ENCODE measurements around the gene CERS6. TPM values are rescaled to one million over a fixed set of nuclear protein-coding genes. Genes with fewer than 3 reads are reported as not detected.

CERS6 gene
- total RNA-seq, 4 donors from 2014 or later: 45.0 to 61.2 (median 56.4) TPM

DNA sequence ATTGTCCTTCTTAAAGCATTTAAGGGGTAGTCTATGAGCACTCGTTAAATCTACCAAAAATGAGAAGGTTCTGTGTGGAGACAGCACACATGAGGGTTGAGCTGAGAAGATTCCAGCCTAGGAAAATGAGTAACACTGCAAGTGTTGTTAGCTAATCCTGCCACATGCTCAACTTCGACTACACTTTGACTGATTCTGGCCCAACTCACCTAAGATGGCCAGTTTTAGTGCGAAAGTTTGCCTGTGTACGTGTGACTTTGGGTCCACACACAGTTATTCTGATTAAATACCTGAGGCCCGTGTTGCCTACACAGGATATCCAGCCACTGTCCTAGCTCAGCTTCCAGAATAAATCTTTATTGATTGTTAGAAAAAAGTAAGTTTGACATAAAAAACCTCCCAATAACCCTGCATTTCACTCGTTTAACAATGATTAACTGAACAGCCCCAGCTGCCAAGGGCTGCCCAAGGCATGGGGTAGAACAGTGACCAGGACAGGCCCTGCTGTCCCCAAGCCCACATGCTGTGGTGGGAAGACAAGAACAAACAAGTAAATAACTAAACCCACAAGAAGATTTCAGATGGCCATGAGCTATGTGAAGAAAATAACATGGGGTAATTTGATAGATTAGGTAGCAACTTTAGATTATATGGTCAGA lies 14.7 kb upstream of the CERS6 start:
- H3K4me1 ChIP-seq: peaks cover 0 to 6% (median 0%) of the 10 kb centered on the region in 3 donors
- H3K9me3 ChIP-seq: peaks cover 0 to 3% (median 0%) of the 10 kb centered on the region in 3 donors
- no peak overlapping the region for H3K4me3 ChIP-seq
- H3K36me3 ChIP-seq: no peaks in the 10 kb centered on the region
- H3K27ac ChIP-seq: no peak overlapping the region
- no peak for TF ChIP-seq POLR2A (IDR thresholded peaks at IDR 0.05)
- ATAC-seq: no peak
- no peaks in the 10 kb centered on the region for H3K27me3 ChIP-seq
- WGBS, 2 donors (ENCODE audit: low coverage in 1 of 2): 85 to 93% methylated on average over 4 to 6 of the region's 6 CpGs

DNA sequence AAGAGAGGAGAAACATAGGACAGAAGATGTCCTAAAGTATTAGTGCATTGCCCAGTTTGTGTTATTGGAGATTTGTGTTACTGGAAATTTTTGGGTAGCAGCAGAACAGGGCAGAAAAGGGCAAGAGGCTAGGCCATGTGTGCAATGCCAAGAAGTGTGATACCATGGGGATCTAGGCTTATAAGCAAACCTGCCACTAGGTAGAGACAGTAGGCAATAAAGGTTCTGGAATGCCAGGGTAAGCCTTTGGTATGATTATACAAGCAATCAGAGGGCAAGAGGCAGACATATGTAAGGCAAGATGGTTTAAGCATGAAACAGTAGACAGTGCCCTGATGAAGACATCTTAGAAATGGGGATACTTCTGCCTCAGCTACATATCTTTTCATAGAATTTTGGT lies 12.3 kb upstream of the CERS6 start:
- Histone ChIP-seq H3K9me3 (peaks cover 0 to 3% (median 0%) of the 10 kb centered on the region in 3 donors), H3K4me3 (no peak overlapping the region), H3K36me3 (no peaks in the 10 kb centered on the region), H3K4me1 (peaks cover 0 to 6% (median 0%) of the 10 kb centered on the region in 3 donors), H3K27me3 (no peaks in the 10 kb centered on the region), H3K27ac (no peak overlapping the region)
- no peak for ATAC-seq
- TF ChIP-seq POLR2AphosphoS5 (IDR thresholded peaks at IDR 0.05): no peak
- TF ChIP-seq EP300 (IDR thresholded peaks at IDR 0.05): no peak
- no peak for TF ChIP-seq POLR2A (IDR thresholded peaks at IDR 0.05)
- TF ChIP-seq, protein P1, sequence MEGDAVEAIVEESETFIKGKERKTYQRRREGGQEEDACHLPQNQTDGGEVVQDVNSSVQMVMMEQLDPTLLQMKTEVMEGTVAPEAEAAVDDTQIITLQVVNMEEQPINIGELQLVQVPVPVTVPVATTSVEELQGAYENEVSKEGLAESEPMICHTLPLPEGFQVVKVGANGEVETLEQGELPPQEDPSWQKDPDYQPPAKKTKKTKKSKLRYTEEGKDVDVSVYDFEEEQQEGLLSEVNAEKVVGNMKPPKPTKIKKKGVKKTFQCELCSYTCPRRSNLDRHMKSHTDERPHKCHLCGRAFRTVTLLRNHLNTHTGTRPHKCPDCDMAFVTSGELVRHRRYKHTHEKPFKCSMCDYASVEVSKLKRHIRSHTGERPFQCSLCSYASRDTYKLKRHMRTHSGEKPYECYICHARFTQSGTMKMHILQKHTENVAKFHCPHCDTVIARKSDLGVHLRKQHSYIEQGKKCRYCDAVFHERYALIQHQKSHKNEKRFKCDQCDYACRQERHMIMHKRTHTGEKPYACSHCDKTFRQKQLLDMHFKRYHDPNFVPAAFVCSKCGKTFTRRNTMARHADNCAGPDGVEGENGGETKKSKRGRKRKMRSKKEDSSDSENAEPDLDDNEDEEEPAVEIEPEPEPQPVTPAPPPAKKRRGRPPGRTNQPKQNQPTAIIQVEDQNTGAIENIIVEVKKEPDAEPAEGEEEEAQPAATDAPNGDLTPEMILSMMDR (IDR thresholded peaks at IDR 0.05): no peak

DNA sequence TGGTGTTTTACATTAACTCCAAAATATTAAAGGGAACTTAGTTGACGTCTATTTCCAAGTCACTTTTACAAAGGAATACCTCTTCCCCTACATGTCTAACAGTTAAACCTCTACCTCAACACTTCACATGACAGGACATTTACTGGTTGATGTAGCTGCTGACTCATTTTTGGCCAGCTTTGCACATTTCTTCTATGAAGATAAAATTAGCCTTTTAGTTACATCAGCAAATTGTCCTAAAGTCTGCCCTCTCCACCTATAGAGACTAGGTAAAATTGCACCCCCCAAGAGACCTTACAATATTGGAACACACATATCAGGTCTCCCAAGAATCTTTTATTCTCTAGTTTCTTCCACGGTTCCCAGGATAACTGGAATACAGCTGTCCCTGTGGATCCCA lies 10.1 kb upstream of the CERS6 start:
- Histone ChIP-seq H3K4me1 (no peaks in the 10 kb centered on the region), H3K4me3 (no peak overlapping the region), H3K27me3 (no peaks in the 10 kb centered on the region), H3K9me3 (peaks cover 0 to 3% (median 0%) of the 10 kb centered on the region in 3 donors), H3K36me3 (no peaks in the 10 kb centered on the region), H3K27ac (no peak overlapping the region)
- no peak for ATAC-seq
- 100% methylated on average over 2 of the region's 2 CpGs for whole genome bisulfite sequencing, 2 donors (ENCODE audit: low coverage in 1 of 2)
- TF ChIP-seq, protein P1 (IDR thresholded peaks at IDR 0.05): no peak
- TF ChIP-seq EP300 (IDR thresholded peaks at IDR 0.05) (no peak), POLR2AphosphoS5 (IDR thresholded peaks at IDR 0.05) (no peak), POLR2A (IDR thresholded peaks at IDR 0.05) (no peak)

DNA sequence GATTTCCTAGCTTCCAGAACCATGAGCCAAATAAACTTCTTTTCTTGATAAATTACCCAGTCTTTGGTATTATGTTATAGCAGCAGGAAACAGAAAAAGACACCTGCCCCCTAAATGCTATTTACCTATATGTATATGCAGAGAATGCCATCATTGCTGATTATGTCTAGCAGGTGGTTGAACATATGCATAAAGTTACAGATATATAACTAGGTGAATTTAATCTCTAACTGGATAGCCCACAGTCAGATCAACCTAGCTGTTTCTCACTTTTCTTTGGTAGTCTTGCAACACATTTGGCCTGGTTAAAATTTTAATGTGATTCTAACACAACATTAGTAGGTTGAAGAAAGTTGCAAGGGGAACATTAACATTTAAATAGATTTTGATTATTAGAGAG lies 7.1 kb upstream of the CERS6 start:
- Histone ChIP-seq H3K27me3 (no peaks in the 10 kb centered on the region), H3K36me3 (no peaks in the 10 kb centered on the region), H3K4me3 (no peak overlapping the region), H3K4me1 (no peaks in the 10 kb centered on the region), H3K27ac (no peak overlapping the region), H3K9me3 (peaks cover 0 to 3% (median 0%) of the 10 kb centered on the region in 3 donors)
- TF ChIP-seq, protein P1 (IDR thresholded peaks at IDR 0.05): no peak
- TF ChIP-seq POLR2AphosphoS5 (IDR thresholded peaks at IDR 0.05) (no peak), EP300 (IDR thresholded peaks at IDR 0.05) (no peak), POLR2A (IDR thresholded peaks at IDR 0.05) (no peak)
- no peak for ATAC-seq

DNA sequence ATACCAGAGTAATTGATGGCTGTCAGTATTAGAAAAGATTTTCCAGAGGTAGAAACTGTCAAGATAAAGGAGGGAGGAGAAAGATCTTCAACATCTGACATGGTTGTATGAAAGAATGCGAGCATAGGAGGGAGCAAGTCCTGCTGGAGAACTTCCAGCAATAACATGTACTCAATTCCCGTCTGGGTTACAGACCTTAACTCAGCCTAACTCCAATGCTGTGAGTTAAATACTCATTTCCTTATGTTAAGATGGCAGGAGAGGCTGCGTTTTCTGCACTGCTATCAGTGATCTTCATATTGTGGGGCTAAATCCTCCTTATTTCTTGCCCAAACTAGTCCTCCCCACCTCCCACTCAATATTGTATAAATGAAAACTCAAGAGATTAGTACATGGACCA lies 6.7 kb upstream of the CERS6 start:
- H3K27ac ChIP-seq: no peak overlapping the region
- ATAC-seq: no peak
- no peaks in the 10 kb centered on the region for H3K36me3 ChIP-seq
- peaks cover 0 to 3% (median 0%) of the 10 kb centered on the region in 3 donors for H3K9me3 ChIP-seq
- H3K27me3 ChIP-seq: no peaks in the 10 kb centered on the region
- no peak overlapping the region for H3K4me3 ChIP-seq
- 65 to 79% methylated on average over 3 of the region's 3 CpGs for WGBS, 2 donors (ENCODE audit: low coverage in 1 of 2)
- TF ChIP-seq, protein P1 (IDR thresholded peaks at IDR 0.05): no peak
- no peak for TF ChIP-seq POLR2AphosphoS5 (IDR thresholded peaks at IDR 0.05)
- no peak for TF ChIP-seq POLR2A (IDR thresholded peaks at IDR 0.05)
- no peak for TF ChIP-seq EP300 (IDR thresholded peaks at IDR 0.05)
- no peaks in the 10 kb centered on the region for H3K4me1 ChIP-seq
